HCT116 (cell line): ENCODE measurements around the gene ITGB7.

Experiments
- CTCF ChIP-seq, 3 experiments: fragments of 200-600 bp in 1 of 3; sonication (generic) in 1 of 3; IDR thresholded peaks in 2 of 3; conservative IDR thresholded peaks in 1 of 3; 2 replicates each; pipeline ENCODE4 v1.5.1; 2012 to 2017; ENCODE audit warnings: low read depth in 2 of 3, low read length in 2 of 3, antibody characterized with exemption in 1 of 3, borderline replicate concordance in 1 of 3, control low read depth in 1 of 3, mild to moderate bottlenecking in 1 of 3, mixed read lengths in 1 of 3, mixed run types in 1 of 3, moderate library complexity in 1 of 3; ENCODE audit not compliant: insufficient read depth in 1 of 3
- EGR1 ChIP-seq: IDR thresholded peaks from 2 replicates; pipeline ENCODE4 v1.6.1; 2012; ENCODE audit warnings: low read depth
- EZH2 ChIP-seq: fragments of 200-600 bp; sonication (generic); IDR thresholded peaks from 2 replicates; pipeline ENCODE4 v1.6.1; 2017; ENCODE audit warnings: antibody characterized with exemption, mixed run types
- EZH2phosphoT487 ChIP-seq: fragments of 200-600 bp; IDR thresholded peaks from 2 replicates; pipeline ENCODE4 v1.6.1; 2018; ENCODE audit warnings: antibody characterized with exemption, borderline replicate concordance
- MAX ChIP-seq: IDR thresholded peaks from 2 replicates; pipeline ENCODE4 v1.6.1; 2012
- POLR2A ChIP-seq: IDR thresholded peaks from 2 replicates; pipeline ENCODE4 v1.7.0; 2011; ENCODE audit warnings: borderline replicate concordance; ENCODE audit not compliant: insufficient read depth, insufficient read length; ENCODE audit errors: extremely low read depth
- POLR2AphosphoS5 ChIP-seq: IDR thresholded peaks from 2 replicates; pipeline ENCODE4 v1.6.1; 2011; ENCODE audit warnings: mild to moderate bottlenecking, low read depth, low read length, moderate library complexity
- TCF7L2 ChIP-seq: IDR thresholded peaks from 2 replicates; pipeline ENCODE4 v1.7.0; 2011; ENCODE audit warnings: borderline replicate concordance, inconsistent platforms; ENCODE audit not compliant: insufficient read depth, insufficient read length; ENCODE audit errors: extremely low read depth
- ZBTB33 ChIP-seq: IDR thresholded peaks from 2 replicates; pipeline ENCODE4 v1.6.1; 2011; ENCODE audit warnings: mild to moderate bottlenecking, low read length, moderate library complexity; ENCODE audit not compliant: insufficient replicate concordance; ENCODE audit errors: extremely low read depth
- TF ChIP-seq, protein P1 (sequence below): IDR thresholded peaks from 2 replicates; pipeline ENCODE4 v1.6.1; 2012; ENCODE audit warnings: low read depth

- no peak for TF ChIP-seq MAX
- no peak for TF ChIP-seq POLR2AphosphoS5
- no peak for TF ChIP-seq CTCF (IDR thresholded peaks at IDR 0.05 in 2 of 3, conservative IDR thresholded peaks at IDR 0.05 in 1 of 3; ENCODE audit: borderline replicate concordance in 1 of 3, insufficient read depth in 1 of 3, low read depth in 2 of 3, low read length in 2 of 3)
- TF ChIP-seq EGR1, result no peak
- no peak for TF ChIP-seq POLR2A
- no peak for TF ChIP-seq EZH2
- TF ChIP-seq, protein P1, sequence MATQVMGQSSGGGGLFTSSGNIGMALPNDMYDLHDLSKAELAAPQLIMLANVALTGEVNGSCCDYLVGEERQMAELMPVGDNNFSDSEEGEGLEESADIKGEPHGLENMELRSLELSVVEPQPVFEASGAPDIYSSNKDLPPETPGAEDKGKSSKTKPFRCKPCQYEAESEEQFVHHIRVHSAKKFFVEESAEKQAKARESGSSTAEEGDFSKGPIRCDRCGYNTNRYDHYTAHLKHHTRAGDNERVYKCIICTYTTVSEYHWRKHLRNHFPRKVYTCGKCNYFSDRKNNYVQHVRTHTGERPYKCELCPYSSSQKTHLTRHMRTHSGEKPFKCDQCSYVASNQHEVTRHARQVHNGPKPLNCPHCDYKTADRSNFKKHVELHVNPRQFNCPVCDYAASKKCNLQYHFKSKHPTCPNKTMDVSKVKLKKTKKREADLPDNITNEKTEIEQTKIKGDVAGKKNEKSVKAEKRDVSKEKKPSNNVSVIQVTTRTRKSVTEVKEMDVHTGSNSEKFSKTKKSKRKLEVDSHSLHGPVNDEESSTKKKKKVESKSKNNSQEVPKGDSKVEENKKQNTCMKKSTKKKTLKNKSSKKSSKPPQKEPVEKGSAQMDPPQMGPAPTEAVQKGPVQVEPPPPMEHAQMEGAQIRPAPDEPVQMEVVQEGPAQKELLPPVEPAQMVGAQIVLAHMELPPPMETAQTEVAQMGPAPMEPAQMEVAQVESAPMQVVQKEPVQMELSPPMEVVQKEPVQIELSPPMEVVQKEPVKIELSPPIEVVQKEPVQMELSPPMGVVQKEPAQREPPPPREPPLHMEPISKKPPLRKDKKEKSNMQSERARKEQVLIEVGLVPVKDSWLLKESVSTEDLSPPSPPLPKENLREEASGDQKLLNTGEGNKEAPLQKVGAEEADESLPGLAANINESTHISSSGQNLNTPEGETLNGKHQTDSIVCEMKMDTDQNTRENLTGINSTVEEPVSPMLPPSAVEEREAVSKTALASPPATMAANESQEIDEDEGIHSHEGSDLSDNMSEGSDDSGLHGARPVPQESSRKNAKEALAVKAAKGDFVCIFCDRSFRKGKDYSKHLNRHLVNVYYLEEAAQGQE, result no peak
- TF ChIP-seq ZBTB33, result no peak
- TF ChIP-seq TCF7L2, result no peak
- TF ChIP-seq EZH2phosphoT487, result no peak
Observed at GRCh38 chr12:53245286-53245685, 38.2 kb upstream of the ITGB7 start.
